AG09309 (cell line): ENCODE measurements around the gene TCP11.
A peak's percentile ranks its signal among the peaks of the same experiment; 100 is the strongest.

Source experiments
- DNase-seq: peaks from one replicate; pipeline ENCODE4 v3.0.0-alpha.2; 2010; ENCODE audit warnings: low read depth
- H3K4me3 ChIP-seq: 2 replicates; pipeline ENCODE4 v1.5.1; 2011; ENCODE audit warnings: mild to moderate bottlenecking, low read depth, low read length, moderate library complexity; ENCODE audit not compliant: control insufficient read depth
- TF ChIP-seq, protein P1 (sequence below): IDR thresholded peaks from 2 replicates; pipeline ENCODE4 v1.5.1; 2011; ENCODE audit warnings: mild to moderate bottlenecking, low read depth, low read length, inconsistent platforms; ENCODE audit not compliant: insufficient read depth, control insufficient read depth; ENCODE audit errors: missing control alignments

The TCP11 gene

GRCh38 chr6:35184580-35185301 is 43.6 kb upstream of the TCP11 start:
- DNase-seq, result no peak
- TF ChIP-seq, protein P1, sequence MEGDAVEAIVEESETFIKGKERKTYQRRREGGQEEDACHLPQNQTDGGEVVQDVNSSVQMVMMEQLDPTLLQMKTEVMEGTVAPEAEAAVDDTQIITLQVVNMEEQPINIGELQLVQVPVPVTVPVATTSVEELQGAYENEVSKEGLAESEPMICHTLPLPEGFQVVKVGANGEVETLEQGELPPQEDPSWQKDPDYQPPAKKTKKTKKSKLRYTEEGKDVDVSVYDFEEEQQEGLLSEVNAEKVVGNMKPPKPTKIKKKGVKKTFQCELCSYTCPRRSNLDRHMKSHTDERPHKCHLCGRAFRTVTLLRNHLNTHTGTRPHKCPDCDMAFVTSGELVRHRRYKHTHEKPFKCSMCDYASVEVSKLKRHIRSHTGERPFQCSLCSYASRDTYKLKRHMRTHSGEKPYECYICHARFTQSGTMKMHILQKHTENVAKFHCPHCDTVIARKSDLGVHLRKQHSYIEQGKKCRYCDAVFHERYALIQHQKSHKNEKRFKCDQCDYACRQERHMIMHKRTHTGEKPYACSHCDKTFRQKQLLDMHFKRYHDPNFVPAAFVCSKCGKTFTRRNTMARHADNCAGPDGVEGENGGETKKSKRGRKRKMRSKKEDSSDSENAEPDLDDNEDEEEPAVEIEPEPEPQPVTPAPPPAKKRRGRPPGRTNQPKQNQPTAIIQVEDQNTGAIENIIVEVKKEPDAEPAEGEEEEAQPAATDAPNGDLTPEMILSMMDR, result no peak
- no peak overlapping the region for H3K4me3 ChIP-seq

DNA sequence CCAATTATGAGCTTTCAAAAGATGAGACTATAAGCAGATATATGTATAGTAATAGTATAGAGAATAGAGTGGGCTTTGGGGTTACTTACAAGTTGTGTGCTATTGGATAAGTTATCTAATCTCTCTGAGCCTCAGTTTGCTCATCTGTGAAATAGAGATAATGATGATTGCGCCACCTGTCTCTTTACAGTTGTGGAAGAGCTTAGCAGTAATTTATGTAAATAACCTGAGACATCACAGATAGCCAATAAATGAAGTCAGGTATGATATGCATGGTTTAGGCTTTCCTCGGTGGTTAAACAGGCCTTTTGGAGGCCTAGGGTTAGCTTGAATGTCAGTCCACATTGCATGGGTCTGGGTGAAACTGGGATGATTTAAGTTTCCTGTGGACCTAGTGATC is 42.8 kb upstream of the TCP11 start:
- no peak for DNase-seq
- TF ChIP-seq, protein P1, result no peak
- H3K4me3 ChIP-seq, result no peak overlapping the region

- TF ChIP-seq, protein P1, result no peak
- no peak for DNase-seq
Measured at GRCh38 chr6:35183281-35183680, 42.1 kb upstream of the TCP11 start.

DNA sequence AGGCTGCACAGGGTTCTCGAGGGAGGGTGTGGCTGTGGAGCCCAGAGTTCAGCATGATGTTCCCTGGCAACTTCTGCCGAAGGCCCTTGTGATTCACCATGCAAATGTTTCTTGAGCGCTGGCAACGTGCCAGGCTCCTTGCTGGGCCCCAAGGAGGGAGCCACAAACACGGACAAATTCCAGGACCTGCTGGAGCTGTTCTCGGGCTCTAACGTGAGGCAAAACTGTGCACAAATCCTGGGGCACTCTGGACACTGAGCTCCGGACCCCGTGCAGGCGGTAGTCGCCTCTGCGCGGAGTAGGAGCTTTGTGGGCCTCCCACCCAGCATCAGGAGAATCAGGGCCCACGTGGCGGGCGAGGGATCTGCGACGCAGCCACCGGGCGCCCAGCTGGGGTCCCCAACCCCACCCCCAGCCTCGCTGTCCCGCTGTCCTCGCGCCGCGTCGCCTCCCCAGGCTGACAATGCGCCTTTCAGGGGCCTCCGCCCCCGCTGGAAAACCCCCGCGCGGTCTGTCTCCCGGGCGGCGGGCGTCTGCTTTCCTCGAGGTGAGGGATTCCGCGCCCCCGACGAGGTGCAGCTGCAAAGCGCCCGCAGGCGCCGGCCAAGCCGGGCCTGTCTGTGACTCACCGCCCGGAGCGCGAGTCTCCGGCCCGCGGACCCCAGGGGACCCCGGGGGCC is 40.9 kb upstream of the TCP11 start:
- TF ChIP-seq, protein P1, result no peak
- H3K4me3 ChIP-seq, result no peak overlapping the region
- DNase-seq, result no peak

More at GRCh38 chr6:35183281-35183680, 42.1 kb upstream of the TCP11 start:
- no peak overlapping the region for H3K4me3 ChIP-seq

DNA sequence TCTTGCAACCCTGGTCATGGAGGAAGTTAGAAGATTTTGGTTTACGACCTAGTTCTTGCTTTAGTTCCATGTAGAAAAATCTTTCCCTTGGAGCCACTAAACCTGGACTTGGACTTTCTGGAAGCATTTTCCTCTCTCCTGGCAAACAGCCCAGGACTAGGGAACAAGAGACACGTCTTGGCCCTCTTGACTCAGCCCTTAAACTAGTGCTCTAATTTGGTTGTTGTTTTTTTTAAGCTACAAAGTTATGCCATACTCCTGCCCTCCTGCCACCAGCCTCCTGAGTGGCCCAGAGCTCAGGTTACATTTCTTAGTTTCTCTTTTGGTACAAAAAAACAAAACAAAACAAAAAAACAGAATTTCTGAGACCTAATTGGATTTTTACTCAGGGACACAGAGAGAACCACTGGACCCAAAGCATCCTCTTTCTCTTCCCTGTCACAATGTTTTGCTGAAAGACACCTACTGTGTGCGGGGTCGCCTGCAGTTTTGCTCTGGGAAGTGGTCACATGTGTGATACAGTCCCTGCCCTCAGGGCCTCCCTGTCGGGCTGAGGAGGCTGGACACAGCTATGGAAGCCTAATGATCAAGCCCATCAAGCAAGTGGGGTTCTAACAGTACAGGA is 40.3 kb upstream of the TCP11 start:
- peak; percentile 59 for DNase-seq
- TF ChIP-seq, protein P1, result no peak
- no peak overlapping the region for H3K4me3 ChIP-seq

- TF ChIP-seq, protein P1, result no peak
- no peak overlapping the region for H3K4me3 ChIP-seq
- no peak for DNase-seq
Measured at GRCh38 chr6:35179901-35180535, 38.9 kb upstream of the TCP11 start.
